OCI-LY7 (cell line): ENCODE measurements around the gene ATP9A.

Source experiments
- CTCF ChIP-seq: fragments of 200-600 bp; sonication (generic); conservative IDR thresholded peaks from 2 replicates; pipeline ENCODE4 v1.5.1; 2014; ENCODE audit warnings: mild to moderate bottlenecking, antibody characterized with exemption, low read length, moderate library complexity, mixed read lengths
- EZH2phosphoT487 ChIP-seq: fragments of 200-600 bp; sonication (generic); IDR thresholded peaks from 2 replicates; pipeline ENCODE4 v1.6.1; 2018; ENCODE audit warnings: low read depth, borderline replicate concordance, mild to moderate bottlenecking, mixed run types, antibody characterized with exemption, low read length, moderate library complexity, mixed read lengths

GRCh38 chr20:51768759-51769517, 748 bp upstream of the ATP9A start:
- TF ChIP-seq CTCF (no peak), EZH2phosphoT487 (no peak)
